HEK293 (cell line): ENCODE measurements around the gene STEAP1B.
"Not testable (repeated sequence)": the region's sequence is repeated elsewhere in the genome, so short reads cannot be mapped to it uniquely, and the experiment has no call there.

Experiments
- CTCF ChIA-PET: fragments of 350-600 bp; formaldehyde crosslinking; extraction: SDS; loops from one replicate; lab custom pipeline; 2021; ENCODE audit warnings: antibody characterized with exemption; lab: Yijun Ruan, JAX
- POLR2A ChIA-PET: fragments of 300-600 bp; formaldehyde crosslinking; extraction: SDS; loops from one replicate; lab custom pipeline; 2020; ENCODE audit warnings: antibody characterized with exemption, inconsistent platforms; lab: Yijun Ruan, JAX
- H3K27ac ChIP-seq: fragments of 200-500 bp; sonication (Bioruptor generic); 2 replicates; pipeline ENCODE4 v1.5.1; 2014; ENCODE audit warnings: low read depth, low read length, control low read depth, inconsistent platforms; ENCODE audit errors: extremely low read depth
- H3K36me3 ChIP-seq, 2 experiments: fragments of 200-500 bp in 1 of 2; sonication (Bioruptor generic) in 1 of 2; 1 replicate in 1 of 2; 2 replicates in 1 of 2; pipeline ENCODE4 v1.5.1; 2014 to 2017; ENCODE audit warnings: inconsistent platforms in 2 of 2, low read length in 2 of 2; ENCODE audit not compliant: control insufficient read depth in 2 of 2, insufficient read depth in 1 of 2
- H3K4me1 ChIP-seq: fragments of 200-500 bp; sonication (Bioruptor generic); 2 replicates; pipeline ENCODE4 v1.5.1; 2014; ENCODE audit warnings: mild to moderate bottlenecking, low read length, inconsistent platforms; ENCODE audit not compliant: control insufficient read depth, insufficient read depth
- H3K4me3 ChIP-seq: 2 replicates; pipeline ENCODE4 v1.5.1; 2011; ENCODE audit warnings: low read depth, mild to moderate bottlenecking, control low read depth, low read length, moderate library complexity
- H3K9me3 ChIP-seq: fragments of 200-500 bp; sonication (Bioruptor generic); 2 replicates; pipeline ENCODE4 v1.5.1; 2014; ENCODE audit warnings: low read depth, low read length, inconsistent platforms; ENCODE audit not compliant: control insufficient read depth, insufficient read depth
- GFI1B ChIP-seq: fragments of 450-650 bp; formaldehyde crosslinking; IDR thresholded peaks from 2 replicates; pipeline ENCODE4 v1.5.1; 2016; ENCODE audit warnings: missing biosample characterization, missing genetic modification characterization
- GLIS1 ChIP-seq: fragments of 450-650 bp; formaldehyde crosslinking; IDR thresholded peaks from 2 replicates; pipeline ENCODE4 v1.5.1; 2016; ENCODE audit warnings: missing biosample characterization, missing genetic modification characterization
- GLIS2 ChIP-seq: fragments of 450-650 bp; formaldehyde crosslinking; IDR thresholded peaks from 2 replicates; pipeline ENCODE4 v1.5.1; 2016; ENCODE audit warnings: missing biosample characterization, missing genetic modification characterization
- IKZF3 ChIP-seq: fragments of 450-650 bp; IDR thresholded peaks from 2 replicates; pipeline ENCODE4 v1.5.0; 2018; ENCODE audit warnings: missing biosample characterization, mild to moderate bottlenecking, missing genetic modification characterization, moderate library complexity
- KLF16 ChIP-seq: fragments of 450-650 bp; formaldehyde crosslinking; IDR thresholded peaks from 2 replicates; pipeline ENCODE4 v1.5.1; 2017; ENCODE audit warnings: missing biosample characterization, missing genetic modification characterization
- KLF8 ChIP-seq: fragments of 450-650 bp; formaldehyde crosslinking; IDR thresholded peaks from 2 replicates; pipeline ENCODE4 v1.5.1; 2016; ENCODE audit warnings: missing biosample characterization, missing genetic modification characterization
- KLF9 ChIP-seq: fragments of 450-650 bp; formaldehyde crosslinking; IDR thresholded peaks from 2 replicates; pipeline ENCODE4 v1.5.1; 2016; ENCODE audit warnings: missing biosample characterization, missing genetic modification characterization, low read depth
- SALL2 ChIP-seq: fragments of 450-650 bp; formaldehyde crosslinking; IDR thresholded peaks from 2 replicates; pipeline ENCODE4 v1.5.0; 2017; ENCODE audit warnings: missing biosample characterization, mild to moderate bottlenecking, missing genetic modification characterization, borderline replicate concordance
- SCRT2 ChIP-seq: fragments of 450-650 bp; formaldehyde crosslinking; IDR thresholded peaks from 2 replicates; pipeline ENCODE4 v1.5.1; 2016; ENCODE audit warnings: missing biosample characterization, missing genetic modification characterization
- TCF7L2 ChIP-seq: IDR thresholded peaks from 2 replicates; pipeline ENCODE4 v1.6.1; 2011; ENCODE audit warnings: low read depth, mild to moderate bottlenecking, inconsistent platforms, low read length, moderate library complexity, borderline replicate concordance
- ZNF146 ChIP-seq: fragments of 450-650 bp; formaldehyde crosslinking; IDR thresholded peaks from 2 replicates; pipeline ENCODE4 v1.5.1; 2016; ENCODE audit warnings: missing biosample characterization, missing genetic modification characterization
- ZNF292 ChIP-seq: fragments of 450-650 bp; formaldehyde crosslinking; IDR thresholded peaks from 2 replicates; pipeline ENCODE4 v1.5.1; 2016; ENCODE audit warnings: low read depth, missing biosample characterization, missing genetic modification characterization, borderline replicate concordance
- ZNF501 ChIP-seq: fragments of 450-650 bp; formaldehyde crosslinking; IDR thresholded peaks from 2 replicates; pipeline ENCODE4 v1.5.1; 2016; ENCODE audit warnings: missing biosample characterization, missing genetic modification characterization
- ZNF600 ChIP-seq: fragments of 450-650 bp; formaldehyde crosslinking; IDR thresholded peaks from 2 replicates; pipeline ENCODE4 v1.5.1; 2016; ENCODE audit warnings: missing biosample characterization, missing genetic modification characterization
- ZNF660 ChIP-seq: fragments of 450-650 bp; IDR thresholded peaks from 2 replicates; pipeline ENCODE4 v1.5.1; 2018; ENCODE audit warnings: missing biosample characterization, mild to moderate bottlenecking, missing genetic modification characterization
- ZNF830 ChIP-seq: fragments of 450-650 bp; IDR thresholded peaks from 2 replicates; pipeline ENCODE4 v1.5.0; 2018; ENCODE audit warnings: missing biosample characterization, missing genetic modification characterization, low read depth, mild to moderate bottlenecking, moderate library complexity
- TF ChIP-seq, protein P1 (sequence below): fragments of 450-650 bp; IDR thresholded peaks from 2 replicates; pipeline ENCODE4 v1.5.1; 2018; ENCODE audit warnings: missing biosample characterization, mild to moderate bottlenecking, missing genetic modification characterization
- TF ChIP-seq, protein P2 (sequence below): fragments of 450-650 bp; formaldehyde crosslinking; IDR thresholded peaks from 2 replicates; pipeline ENCODE4 v1.5.1; 2016; ENCODE audit warnings: missing biosample characterization, missing genetic modification characterization

STEAP1B gene

GRCh38 chr7:22442187-22442881, 57.7 kb downstream of the STEAP1B start:
- POLR2A ChIA-PET, result no interaction called here
- no peak overlapping the region for H3K27ac ChIP-seq
- H3K4me1 ChIP-seq, result peaks cover 9% of the 10 kb centered on the region; the same call in 1 of the 2 replicates
- H3K36me3 ChIP-seq, result no peaks in the 10 kb centered on the region
- H3K9me3 ChIP-seq, result no peaks in the 10 kb centered on the region
- CTCF ChIA-PET, result interaction anchor here (0.6 to 5.1 kb wide), 2 partner anchors 10 to 320 kb away, joined by 3 to 22 read pairs; no protein-coding TSS in a partner anchor
- no peak overlapping the region for H3K4me3 ChIP-seq
- peak; percentile 41; the same call in 1 of the 2 replicates for TF ChIP-seq GLIS1
- TF ChIP-seq, protein P1, sequence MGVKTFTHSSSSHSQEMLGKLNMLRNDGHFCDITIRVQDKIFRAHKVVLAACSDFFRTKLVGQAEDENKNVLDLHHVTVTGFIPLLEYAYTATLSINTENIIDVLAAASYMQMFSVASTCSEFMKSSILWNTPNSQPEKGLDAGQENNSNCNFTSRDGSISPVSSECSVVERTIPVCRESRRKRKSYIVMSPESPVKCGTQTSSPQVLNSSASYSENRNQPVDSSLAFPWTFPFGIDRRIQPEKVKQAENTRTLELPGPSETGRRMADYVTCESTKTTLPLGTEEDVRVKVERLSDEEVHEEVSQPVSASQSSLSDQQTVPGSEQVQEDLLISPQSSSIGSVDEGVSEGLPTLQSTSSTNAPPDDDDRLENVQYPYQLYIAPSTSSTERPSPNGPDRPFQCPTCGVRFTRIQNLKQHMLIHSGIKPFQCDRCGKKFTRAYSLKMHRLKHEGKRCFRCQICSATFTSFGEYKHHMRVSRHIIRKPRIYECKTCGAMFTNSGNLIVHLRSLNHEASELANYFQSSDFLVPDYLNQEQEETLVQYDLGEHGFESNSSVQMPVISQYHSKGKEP (tag by site-specific recombination), result no peak
- no peak for TF ChIP-seq IKZF3 (tag by site-specific recombination)

DNA sequence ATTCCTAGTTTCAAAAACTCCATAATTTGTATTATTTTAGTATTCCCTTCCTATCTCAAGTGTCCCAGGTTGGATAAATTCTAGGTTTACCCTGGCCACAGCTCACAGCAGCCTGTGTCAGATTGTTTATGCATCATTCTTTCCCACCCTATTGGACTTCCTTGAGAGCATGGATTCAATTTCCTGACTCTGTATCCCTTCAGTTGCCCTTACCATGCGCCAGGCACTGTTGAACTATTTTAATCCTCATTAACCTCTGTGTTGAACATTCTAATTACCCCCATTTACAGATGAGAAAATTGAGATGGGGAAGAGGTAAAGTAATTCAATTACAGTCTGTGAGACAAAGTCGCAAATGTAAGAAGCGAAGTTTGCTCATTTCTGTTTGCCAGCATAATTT, 58.8 kb downstream of the STEAP1B start:
- peaks cover 9% of the 10 kb centered on the region; the same call in 1 of the 2 replicates for H3K4me1 ChIP-seq

DNA sequence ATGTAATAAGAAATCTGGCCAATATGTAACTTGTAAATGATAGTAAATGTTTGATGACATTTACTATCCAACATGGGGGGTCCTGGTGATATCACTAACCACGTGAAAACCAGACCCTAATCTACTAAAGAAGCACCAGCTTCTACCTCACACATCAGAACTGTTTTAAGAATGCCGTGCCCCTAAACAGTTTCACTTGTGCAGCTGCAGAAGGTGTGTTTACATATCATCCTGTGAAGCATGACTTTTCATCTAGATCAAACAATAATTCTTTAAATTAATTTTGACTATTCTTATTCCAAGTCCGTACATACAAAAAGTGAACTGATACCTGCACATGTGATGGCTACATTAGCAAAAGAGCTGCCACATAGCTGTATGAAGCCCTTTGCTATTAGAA, 61.0 kb downstream of the STEAP1B start:
- Histone ChIP-seq H3K4me1 (peaks cover 9% of the 10 kb centered on the region; the same call in 1 of the 2 replicates), H3K9me3 (no peaks in the 10 kb centered on the region), H3K27ac (no peak overlapping the region), H3K36me3 (no peaks in the 10 kb centered on the region), H3K4me3 (no peak overlapping the region)
- CTCF ChIA-PET, result interaction anchor here (0.6 to 5.1 kb wide), 4 partner anchors 13 to 328 kb away, joined by 3 to 22 read pairs (median 3); no protein-coding TSS in a partner anchor
- POLR2A ChIA-PET, result interaction anchor here (0.8 kb wide), 1 partner anchor 45 kb away, joined by 3 read pairs; no protein-coding TSS in a partner anchor
- TF ChIP-seq ZNF830 (no peak), ZNF501 (tag by site-specific recombination) (no peak), ZNF292 (no peak)

More for the DNA sequence above, 58.8 kb downstream of the STEAP1B start:
- no peaks in the 10 kb centered on the region for H3K36me3 ChIP-seq
- POLR2A ChIA-PET, result interaction anchor here (0.7 kb wide), 1 partner anchor 96 kb away, joined by 3 read pairs; no protein-coding TSS in a partner anchor
- H3K27ac ChIP-seq, result no peak overlapping the region
- no peak overlapping the region for H3K4me3 ChIP-seq
- no peaks in the 10 kb centered on the region for H3K9me3 ChIP-seq
- CTCF ChIA-PET, result interaction anchor here (5.1 kb wide), 1 partner anchor 11 kb away, joined by 22 read pairs; no protein-coding TSS in a partner anchor
- TF ChIP-seq SALL2 (tag by site-specific recombination), result no peak

DNA sequence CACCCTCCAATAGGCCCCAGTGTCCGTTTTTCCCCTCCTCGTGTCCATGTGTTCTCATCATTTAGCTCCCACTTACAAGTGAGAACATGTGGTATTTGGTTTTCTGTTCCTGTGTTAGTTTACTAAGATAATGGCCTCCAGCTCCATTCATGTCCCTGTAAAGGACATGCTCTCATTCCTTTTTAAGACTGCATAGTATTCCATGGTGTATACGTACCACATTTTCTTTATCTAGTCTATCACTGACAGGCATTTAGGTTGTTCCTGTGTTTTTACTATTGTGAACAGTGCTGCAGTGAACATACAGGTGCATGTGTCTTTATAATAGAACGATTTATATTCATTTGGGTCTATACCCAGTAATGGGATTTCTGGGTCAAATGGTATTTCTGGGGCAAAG, 63.4 kb downstream of the STEAP1B start:
- H3K4me3 ChIP-seq, H3K27ac ChIP-seq, H3K9me3 ChIP-seq, H3K36me3 ChIP-seq, POLR2A ChIA-PET, H3K4me1 ChIP-seq, CTCF ChIA-PET: not testable (repeated sequence)
- TF ChIP-seq ZNF146, result peak; percentile 17; the same call in 1 of the 2 replicates

- ChIA-PET POLR2A (no interaction called here), CTCF (interaction anchor here (0.7 kb wide), 1 partner anchor 89 kb away, joined by 6 read pairs; no protein-coding TSS in a partner anchor)
- H3K36me3 ChIP-seq, result no peaks in the 10 kb centered on the region
- no peak overlapping the region for H3K27ac ChIP-seq
- H3K4me1 ChIP-seq, result no peaks in the 10 kb centered on the region
- H3K4me3 ChIP-seq, result no peak overlapping the region
- no peaks in the 10 kb centered on the region for H3K9me3 ChIP-seq
- TF ChIP-seq KLF8 (tag by site-specific recombination), result no peak
- no peak for TF ChIP-seq TCF7L2
- TF ChIP-seq ZNF660 (tag by site-specific recombination), result no peak
- TF ChIP-seq SCRT2 (tag by site-specific recombination), result no peak
- TF ChIP-seq GLIS2, result no peak
- TF ChIP-seq GFI1B (tag by site-specific recombination), result no peak
- TF ChIP-seq, protein P2, sequence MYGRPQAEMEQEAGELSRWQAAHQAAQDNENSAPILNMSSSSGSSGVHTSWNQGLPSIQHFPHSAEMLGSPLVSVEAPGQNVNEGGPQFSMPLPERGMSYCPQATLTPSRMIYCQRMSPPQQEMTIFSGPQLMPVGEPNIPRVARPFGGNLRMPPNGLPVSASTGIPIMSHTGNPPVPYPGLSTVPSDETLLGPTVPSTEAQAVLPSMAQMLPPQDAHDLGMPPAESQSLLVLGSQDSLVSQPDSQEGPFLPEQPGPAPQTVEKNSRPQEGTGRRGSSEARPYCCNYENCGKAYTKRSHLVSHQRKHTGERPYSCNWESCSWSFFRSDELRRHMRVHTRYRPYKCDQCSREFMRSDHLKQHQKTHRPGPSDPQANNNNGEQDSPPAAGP (tag by site-specific recombination), result no peak
- TF ChIP-seq KLF9 (tag by site-specific recombination), result no peak
- no peak for TF ChIP-seq KLF16 (tag by site-specific recombination)
- no peak for TF ChIP-seq ZNF600 (tag by site-specific recombination)
Observed at GRCh38 chr7:22435720-22436119, 64.3 kb downstream of the STEAP1B start.
